ENCODE results near the gene CCL28.

DNA sequence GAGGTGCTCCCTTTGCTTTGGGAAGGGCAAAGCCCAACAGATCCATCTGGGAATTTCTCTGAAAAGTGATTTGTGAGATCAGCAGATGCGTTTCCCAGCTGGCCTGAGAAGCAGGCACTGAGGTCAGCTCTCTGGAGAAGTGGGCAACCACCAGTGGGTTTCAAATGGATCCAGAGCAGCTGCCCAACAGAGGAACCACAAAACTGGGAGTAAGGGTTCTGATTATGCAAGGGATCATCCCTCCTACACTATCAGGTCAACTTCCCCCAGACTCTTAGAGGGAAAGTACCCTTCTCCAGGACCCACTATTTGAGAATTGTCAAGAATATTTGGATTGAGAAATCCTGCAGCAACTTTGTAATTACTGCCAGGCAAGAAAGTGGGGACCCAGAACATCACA, 21.7 kb downstream of the CCL28 start:
- TF ChIP-seq POLR2AphosphoS5 (IDR thresholded peaks at IDR 0.05): no peak
- no peak for TF ChIP-seq CTCF (IDR thresholded peaks at IDR 0.05)
